Neutrophil (primary cell): ENCODE measurements around the gene FOSL2.

Source experiments
- H3K27ac ChIP-seq: fragments of 200-600 bp; sonication (generic); 2 replicates; pipeline ENCODE4 v1.5.1; 2016; ENCODE audit warnings: mild to moderate bottlenecking, moderate library complexity
- H3K27me3 ChIP-seq: fragments of 200-600 bp; sonication (generic); 2 replicates; pipeline ENCODE4 v1.6.0; 2016; ENCODE audit warnings: mild to moderate bottlenecking
- H3K36me3 ChIP-seq: fragments of 200-600 bp; sonication (generic); 2 replicates; pipeline ENCODE4 v1.5.1; 2017
- H3K4me1 ChIP-seq, 2 experiments: fragments of 200-600 bp in 1 of 2; sonication (generic) in 1 of 2; 1 replicate in 1 of 2; 2 replicates in 1 of 2; pipeline versions ENCODE4 v1.5.1 to v1.6.1; 2013 to 2016; ENCODE audit warnings: low read depth in 1 of 2, low read length in 1 of 2, mild to moderate bottlenecking in 1 of 2, moderate library complexity in 1 of 2; ENCODE audit not compliant: control insufficient read depth in 1 of 2, insufficient read depth in 1 of 2
- H3K4me3 ChIP-seq, 2 experiments: fragments of 200-600 bp in 1 of 2; sonication (generic) in 1 of 2; 1 replicate in 1 of 2; 2 replicates in 1 of 2; pipeline ENCODE4 v1.5.1; 2013 to 2016; ENCODE audit warnings: low read depth in 1 of 2, low read length in 1 of 2, mild to moderate bottlenecking in 1 of 2, moderate library complexity in 1 of 2
- H3K9me3 ChIP-seq: fragments of 200-600 bp; sonication (generic); 2 replicates; pipeline ENCODE4 v1.5.1; 2016
- TF ChIP-seq, protein P1 (sequence below): fragments of 200-600 bp; sonication (generic); IDR thresholded peaks from 2 replicates; pipeline ENCODE4 v1.5.1; 2016; ENCODE audit warnings: antibody characterized with exemption

FOSL2 gene

DNA sequence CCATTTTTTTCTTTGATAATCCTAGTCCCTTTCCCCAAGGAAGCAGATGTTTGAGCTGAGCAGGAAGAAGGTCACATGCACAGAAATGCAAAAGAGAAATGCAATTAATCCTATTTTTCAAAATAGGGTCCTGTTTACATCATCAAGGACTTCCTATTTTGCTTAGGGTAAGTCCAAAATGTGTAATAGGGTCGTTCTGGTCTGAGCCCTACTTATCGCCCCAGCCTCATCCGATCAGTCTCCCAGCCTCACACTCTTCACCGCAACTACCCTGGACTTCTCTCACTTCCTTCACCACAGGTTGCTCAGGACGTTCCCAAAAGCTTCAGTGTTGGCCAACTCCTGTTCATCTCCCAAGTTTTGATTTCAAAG, 32.8 kb downstream of the FOSL2 start:
- TF ChIP-seq, protein P1, sequence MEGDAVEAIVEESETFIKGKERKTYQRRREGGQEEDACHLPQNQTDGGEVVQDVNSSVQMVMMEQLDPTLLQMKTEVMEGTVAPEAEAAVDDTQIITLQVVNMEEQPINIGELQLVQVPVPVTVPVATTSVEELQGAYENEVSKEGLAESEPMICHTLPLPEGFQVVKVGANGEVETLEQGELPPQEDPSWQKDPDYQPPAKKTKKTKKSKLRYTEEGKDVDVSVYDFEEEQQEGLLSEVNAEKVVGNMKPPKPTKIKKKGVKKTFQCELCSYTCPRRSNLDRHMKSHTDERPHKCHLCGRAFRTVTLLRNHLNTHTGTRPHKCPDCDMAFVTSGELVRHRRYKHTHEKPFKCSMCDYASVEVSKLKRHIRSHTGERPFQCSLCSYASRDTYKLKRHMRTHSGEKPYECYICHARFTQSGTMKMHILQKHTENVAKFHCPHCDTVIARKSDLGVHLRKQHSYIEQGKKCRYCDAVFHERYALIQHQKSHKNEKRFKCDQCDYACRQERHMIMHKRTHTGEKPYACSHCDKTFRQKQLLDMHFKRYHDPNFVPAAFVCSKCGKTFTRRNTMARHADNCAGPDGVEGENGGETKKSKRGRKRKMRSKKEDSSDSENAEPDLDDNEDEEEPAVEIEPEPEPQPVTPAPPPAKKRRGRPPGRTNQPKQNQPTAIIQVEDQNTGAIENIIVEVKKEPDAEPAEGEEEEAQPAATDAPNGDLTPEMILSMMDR: no peak
- Histone ChIP-seq H3K9me3 (no peaks in the 10 kb centered on the region), H3K36me3 (peaks cover 10% of the 10 kb centered on the region), H3K27me3 (no peaks in the 10 kb centered on the region), H3K27ac (peak overlapping the region; percentile 29), H3K4me3 (no peak overlapping the region), H3K4me1 (peaks cover 45 to 49% of the 10 kb centered on the region in 2 experiments)

DNA sequence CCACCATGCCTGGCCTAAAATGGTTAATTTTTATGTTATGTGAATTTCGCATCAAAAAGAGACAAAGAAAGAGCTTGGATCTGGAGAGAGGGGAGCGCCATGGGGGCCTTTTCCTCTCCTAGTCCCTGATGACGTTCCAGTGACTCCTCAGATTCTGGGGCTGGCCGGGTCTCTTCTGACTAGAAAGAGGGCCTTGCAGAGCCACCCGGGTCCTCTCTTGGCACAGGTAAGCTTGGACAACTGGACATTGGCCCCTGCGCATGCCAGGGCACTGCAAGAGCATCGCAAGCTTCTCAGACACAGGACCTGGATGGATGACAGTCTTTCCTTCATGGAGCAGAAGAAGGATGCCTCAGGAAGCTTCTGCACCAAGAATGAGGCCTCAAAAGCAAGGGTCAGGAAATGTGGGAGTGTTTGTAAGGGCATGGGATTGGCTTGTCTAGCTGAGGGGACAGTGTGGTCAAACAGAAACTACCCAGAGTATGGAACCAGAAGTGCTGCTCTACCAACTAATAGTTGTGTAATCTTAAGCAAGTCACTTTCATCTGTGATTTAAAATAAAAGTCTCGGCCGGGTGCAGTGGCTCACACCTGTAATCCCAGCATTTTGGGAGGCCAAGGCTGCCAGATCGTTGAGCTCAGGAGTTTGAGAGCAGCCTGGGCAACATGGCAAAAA, 35.2 kb downstream of the FOSL2 start:
- Histone ChIP-seq H3K27ac (peak overlapping the region; percentile 43), H3K27me3 (no peaks in the 10 kb centered on the region), H3K36me3 (no peaks in the 10 kb centered on the region), H3K9me3 (no peaks in the 10 kb centered on the region), H3K4me3 (no peak overlapping the region), H3K4me1 (peaks cover 68 to 70% of the 10 kb centered on the region in 2 experiments)
- TF ChIP-seq, protein P1: no peak

DNA sequence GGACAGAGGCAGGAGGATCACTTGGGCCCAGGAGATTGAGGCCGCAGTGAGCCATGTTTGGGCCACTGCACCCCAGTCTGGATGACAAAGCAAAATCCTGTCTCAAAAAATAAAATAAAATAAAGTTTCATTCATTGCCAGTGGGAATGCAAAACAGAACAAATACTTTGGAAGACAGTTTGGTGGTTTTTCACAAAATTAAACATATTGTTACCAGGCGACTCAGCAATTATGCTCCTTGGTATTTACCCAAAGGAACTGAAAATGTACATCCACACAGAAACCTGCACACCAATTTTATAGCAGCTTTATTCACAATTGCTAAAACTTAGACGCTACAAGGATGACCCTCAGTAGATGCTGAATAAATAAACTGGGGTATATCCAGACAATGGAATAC, 35.8 kb downstream of the FOSL2 start:
- Histone ChIP-seq H3K4me3 (no peak overlapping the region), H3K4me1 (peaks cover 62 to 63% of the 10 kb centered on the region in 2 experiments), H3K27ac (peak overlapping the region; percentile 43), H3K9me3 (no peaks in the 10 kb centered on the region), H3K36me3 (no peaks in the 10 kb centered on the region), H3K27me3 (no peaks in the 10 kb centered on the region)
- TF ChIP-seq, protein P1: no peak

DNA sequence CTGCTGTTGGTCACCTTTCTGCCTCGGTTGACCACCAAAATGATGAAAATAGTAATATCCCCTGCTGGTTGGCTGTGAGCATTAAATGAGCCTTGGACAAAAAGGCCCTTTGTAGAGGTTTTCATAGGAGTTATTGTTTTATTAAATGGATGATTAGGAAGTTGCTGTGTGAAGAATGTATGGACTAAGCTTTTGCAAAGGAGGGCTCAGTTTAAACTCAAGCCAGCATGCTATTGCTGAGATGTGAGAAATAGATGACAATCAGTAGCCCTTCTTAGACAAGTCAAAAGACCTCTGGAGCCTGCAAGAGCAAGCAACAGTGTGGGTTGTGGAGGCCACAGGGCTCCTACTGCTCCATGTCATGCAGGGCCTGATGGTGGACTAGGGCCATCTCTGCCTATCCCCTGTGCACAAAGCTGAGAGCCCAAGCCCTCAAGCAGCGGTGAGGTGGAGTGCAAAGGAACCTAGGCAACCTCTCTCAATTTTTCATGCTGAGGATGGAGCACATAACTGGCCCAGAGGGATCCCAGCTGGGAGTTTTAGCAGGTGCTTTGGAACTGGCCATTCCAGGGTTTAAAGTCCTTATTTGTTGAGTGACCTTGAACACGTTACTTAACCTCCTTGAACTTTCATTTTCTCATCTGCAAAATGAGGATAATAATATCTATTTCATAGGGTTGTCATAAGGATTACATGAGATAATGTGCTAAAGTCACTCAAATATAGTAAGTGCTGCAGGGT, 37.1 kb downstream of the FOSL2 start:
- Histone ChIP-seq H3K4me3 (no peak overlapping the region), H3K4me1 (peaks cover 48 to 51% of the 10 kb centered on the region in 2 experiments), H3K9me3 (no peaks in the 10 kb centered on the region), H3K27me3 (no peaks in the 10 kb centered on the region), H3K36me3 (no peaks in the 10 kb centered on the region), H3K27ac (peak overlapping the region; percentile 86)
- TF ChIP-seq, protein P1: no peak

DNA sequence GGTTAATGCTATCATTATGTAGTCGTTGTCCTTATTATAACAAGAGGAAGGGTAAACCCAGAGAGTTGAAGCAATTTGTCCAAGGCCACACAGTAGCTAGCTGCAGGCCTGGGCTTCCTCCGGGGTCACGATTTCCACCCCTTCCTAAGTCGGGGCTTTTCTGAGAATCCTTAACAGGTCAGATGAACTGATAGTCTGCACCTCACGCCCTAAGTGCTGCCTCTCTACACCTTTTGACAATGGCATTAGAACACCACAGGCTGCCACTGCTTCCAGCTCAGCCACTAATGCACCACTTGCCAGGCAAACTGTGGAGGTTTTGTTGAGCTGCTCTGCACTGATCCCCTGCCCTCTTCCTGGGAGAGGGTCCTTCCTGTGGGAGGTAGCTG, 37.7 kb downstream of the FOSL2 start:
- no peaks in the 10 kb centered on the region for H3K9me3 ChIP-seq
- H3K27ac ChIP-seq: peak overlapping the region; percentile 86
- no peak overlapping the region for H3K4me3 ChIP-seq
- no peaks in the 10 kb centered on the region for H3K36me3 ChIP-seq
- H3K27me3 ChIP-seq: no peaks in the 10 kb centered on the region
- peaks cover 45 to 49% of the 10 kb centered on the region in 2 experiments for H3K4me1 ChIP-seq
- TF ChIP-seq, protein P1: no peak
